Measurements from ENCODE around the gene RAB40AL. TPM values are rescaled to one million over a fixed set of nuclear protein-coding genes. Genes with fewer than 3 reads are reported as not detected.

The RAB40AL gene
- polyA plus RNA-seq, 1 donor (not counting 4 experiments of a cell fraction or from before 2014, with no cell fraction given) = not detected

- no peak overlapping the region for H3K4me3 ChIP-seq (ENCODE audit: control insufficient read depth in 2 of 3, extremely low read depth in 1 of 3, insufficient read depth in 2 of 3, low read depth in 1 of 3, low read length in 3 of 3)
- H3K79me2 ChIP-seq (ENCODE audit: control insufficient read depth, insufficient read depth, low read length) = no peaks in the 10 kb centered on the region
- no peaks in the 10 kb centered on the region for H4K20me1 ChIP-seq (ENCODE audit: control insufficient read depth, extremely low read depth, insufficient read depth, low read length)
- no peaks in the 10 kb centered on the region for H3K27me3 ChIP-seq (ENCODE audit: control insufficient read depth, extremely low read depth, insufficient read depth, low read length)
- no peak overlapping the region for H3K4me2 ChIP-seq (ENCODE audit: control insufficient read depth, extremely low read depth, insufficient read depth, low read depth, low read length)
- DNase-seq (ENCODE audit: low read depth, low spot score) (peak; percentile 28), FAIRE-seq (peak; percentile 34)
- dilution Hi-C loops (cut with MboI; ENCODE audit: extremely low pct_ligation_motif_present, low sequenced_read_pairs) = no loop called here
- no peaks in the 10 kb centered on the region for H3K9me1 ChIP-seq (ENCODE audit: control insufficient read depth, extremely low read depth, insufficient read depth, low read length)
- H3K9ac ChIP-seq (ENCODE audit: control insufficient read depth, extremely low read depth, insufficient read depth, low read length) = no peak overlapping the region
- no peak overlapping the region for H3K27ac ChIP-seq (ENCODE audit: control insufficient read depth, insufficient read depth, low read length)
- no peak overlapping the region for H2AFZ ChIP-seq (ENCODE audit: control insufficient read depth, low read length)
- TF ChIP-seq EZH2 (IDR thresholded peaks at IDR 0.05; ENCODE audit: low read length) = no peak
- peak; percentile 60 to 77 (median 72) for TF ChIP-seq CTCF (optimal IDR thresholded peaks at IDR 0.05 in 1 of 3, IDR thresholded peaks at IDR 0.05 in 1 of 3, conservative IDR thresholded peaks at IDR 0.05 in 1 of 3; ENCODE audit: extremely low read depth in 1 of 3, insufficient read depth in 2 of 3, low read length in 3 of 3)
- no peaks in the 10 kb centered on the region for H3K36me3 ChIP-seq (ENCODE audit: control insufficient read depth in 2 of 2, extremely low read depth in 1 of 2, insufficient read depth in 2 of 2, low read length in 2 of 2)
- no peaks in the 10 kb centered on the region for H3K4me1 ChIP-seq (ENCODE audit: control insufficient read depth, extremely low read depth, insufficient read depth, low read length)
- no peaks in the 10 kb centered on the region for H3K9me3 ChIP-seq (ENCODE audit: control insufficient read depth, low read depth, low read length)
These were observed 36.8 kb upstream of the RAB40AL start for GRCh38 chrX:102899940-102900916.

- no peaks in the 10 kb centered on the region for H3K4me1 ChIP-seq (ENCODE audit: control insufficient read depth, extremely low read depth, insufficient read depth, low read length)
- TF ChIP-seq CTCF (optimal IDR thresholded peaks at IDR 0.05 in 1 of 3, IDR thresholded peaks at IDR 0.05 in 1 of 3, conservative IDR thresholded peaks at IDR 0.05 in 1 of 3; ENCODE audit: extremely low read depth in 1 of 3, insufficient read depth in 2 of 3, low read length in 3 of 3) = no peak
- no peak for TF ChIP-seq EZH2 (IDR thresholded peaks at IDR 0.05; ENCODE audit: low read length)
- no peak for FAIRE-seq
- no peak overlapping the region for H3K9ac ChIP-seq (ENCODE audit: control insufficient read depth, extremely low read depth, insufficient read depth, low read length)
- H3K27me3 ChIP-seq (ENCODE audit: control insufficient read depth, extremely low read depth, insufficient read depth, low read length) = no peaks in the 10 kb centered on the region
- H2AFZ ChIP-seq (ENCODE audit: control insufficient read depth, low read length) = no peak overlapping the region
- no peaks in the 10 kb centered on the region for H4K20me1 ChIP-seq (ENCODE audit: control insufficient read depth, extremely low read depth, insufficient read depth, low read length)
- H3K79me2 ChIP-seq (ENCODE audit: control insufficient read depth, insufficient read depth, low read length) = no peaks in the 10 kb centered on the region
- dilution Hi-C loops (cut with MboI; ENCODE audit: extremely low pct_ligation_motif_present, low sequenced_read_pairs) = no loop called here
- H3K9me1 ChIP-seq (ENCODE audit: control insufficient read depth, extremely low read depth, insufficient read depth, low read length) = no peaks in the 10 kb centered on the region
- DNase-seq (ENCODE audit: low read depth, low spot score) = no peak
- H3K36me3 ChIP-seq (ENCODE audit: control insufficient read depth in 2 of 2, extremely low read depth in 1 of 2, insufficient read depth in 2 of 2, low read length in 2 of 2) = no peaks in the 10 kb centered on the region
- no peak overlapping the region for H3K27ac ChIP-seq (ENCODE audit: control insufficient read depth, insufficient read depth, low read length)
- H3K9me3 ChIP-seq (ENCODE audit: control insufficient read depth, low read depth, low read length) = no peaks in the 10 kb centered on the region
- H3K4me2 ChIP-seq (ENCODE audit: control insufficient read depth, extremely low read depth, insufficient read depth, low read depth, low read length) = no peak overlapping the region
- H3K4me3 ChIP-seq (ENCODE audit: control insufficient read depth in 2 of 3, extremely low read depth in 1 of 3, insufficient read depth in 2 of 3, low read depth in 1 of 3, low read length in 3 of 3) = no peak overlapping the region
These were observed 34.7 kb upstream of the RAB40AL start for GRCh38 chrX:102902355-102902754.

Measured in keratinocyte (primary cell).